Testis (tissue), 2 donors: ENCODE results near the gene ALDH3B2.

Experiments used
- CTCF ChIP-seq, 3 experiments: fragments of 450-650 bp in 2 of 3; fragments of 200-600 bp in 1 of 3; sonication (generic) in 1 of 3; IDR thresholded peaks; one replicate each; pipeline ENCODE4 v1.5.1; 2016 to 2019; ENCODE audit warnings: antibody characterized with exemption in 3 of 3, mild to moderate bottlenecking in 2 of 3, moderate library complexity in 1 of 3
- POLR2A ChIP-seq: fragments of 450-650 bp; IDR thresholded peaks from one replicate; pipeline ENCODE4 v1.6.1; 2017; ENCODE audit warnings: antibody characterized with exemption, mild to moderate bottlenecking, moderate library complexity

- TF ChIP-seq CTCF (IDR thresholded peaks at IDR 0.05) (no peak), POLR2A (no peak)
Observed at GRCh38 chr11:67632175-67632981, 42.0 kb downstream of the ALDH3B2 start.
